CD4-positive, alpha-beta T cell (primary cell): Measurements from ENCODE around the gene AOAH. TPM values are rescaled to one million over a fixed set of nuclear protein-coding genes. Genes with fewer than 3 reads are reported as not detected.

ENCODE experiments used
- ATAC-seq: fragments of 200-7000 bp; cut with Tn5 transposase; one replicate; pipeline ENCODE4 v1.10.0; 2022; ENCODE audit warnings: mild to moderate bottlenecking; ENCODE audit not compliant: poor library complexity
- CTCF ChIA-PET: fragments of 350-600 bp; sonication (Branson Sonifier 250); formaldehyde crosslinking; loops from one replicate; lab custom pipeline; 2021; ENCODE audit warnings: antibody characterized with exemption, inconsistent platforms; lab: Charles Lee
- POLR2A ChIA-PET: fragments of 350-600 bp; sonication (Branson Sonifier 250); formaldehyde crosslinking; loops from one replicate; lab custom pipeline; 2021; ENCODE audit warnings: antibody characterized with exemption, inconsistent platforms; lab: Charles Lee
- DNase-seq, 14 experiments: peaks; one replicate each; pipeline ENCODE4 v3.0.0-alpha.2; 2013 to 2020; ENCODE audit warnings: mixed read lengths in 2 of 14
- H3K27ac ChIP-seq, 2 donors: one replicate each; pipeline versions ENCODE4 v1.5.1 to v1.7.0; 2013; ENCODE audit warnings: low read length in 2 of 2, low read depth in 1 of 2, mild to moderate bottlenecking in 1 of 2
- H3K27me3 ChIP-seq, 2 experiments: 1 replicate in 1 of 2; 2 replicates in 1 of 2; pipeline versions ENCODE4 v1.6.1 to v1.7.0; 2013; ENCODE audit warnings: low read length in 2 of 2, control low read depth in 1 of 2, mild to moderate bottlenecking in 1 of 2, moderate library complexity in 1 of 2; ENCODE audit not compliant: insufficient read depth in 2 of 2, control insufficient read depth in 1 of 2
- H3K36me3 ChIP-seq: one replicate; pipeline ENCODE4 v1.6.1; 2013; ENCODE audit warnings: low read length, control low read depth; ENCODE audit not compliant: insufficient read depth
- H3K4me1 ChIP-seq: one replicate; pipeline ENCODE4 v1.6.1; 2013; ENCODE audit warnings: low read length, control low read depth; ENCODE audit not compliant: insufficient read depth
- H3K4me3 ChIP-seq: one replicate; pipeline ENCODE4 v1.5.1; 2013; ENCODE audit warnings: mild to moderate bottlenecking, low read length, moderate library complexity
- H3K9me3 ChIP-seq, 2 experiments: 1 replicate in 1 of 2; 2 replicates in 1 of 2; pipeline versions ENCODE4 v1.6.1 to v1.7.0; 2013; ENCODE audit warnings: low read length in 2 of 2, mild to moderate bottlenecking in 2 of 2, control low read depth in 1 of 2, moderate library complexity in 1 of 2; ENCODE audit not compliant: control insufficient read depth in 1 of 2, insufficient read depth in 1 of 2
- H3K27ac Mint-ChIP-seq: one replicate; pipeline ENCODE4 v1.8.0; 2020; ENCODE audit warnings: mixed read lengths
- H3K27me3 Mint-ChIP-seq: one replicate; pipeline ENCODE4 v1.8.0; 2021; ENCODE audit warnings: mixed read lengths
- H3K36me3 Mint-ChIP-seq: one replicate; pipeline ENCODE4 v1.8.0; 2021; ENCODE audit warnings: low read depth, mixed read lengths
- H3K4me1 Mint-ChIP-seq: one replicate; pipeline ENCODE4 v1.8.0; 2021; ENCODE audit warnings: low read depth, mixed read lengths
- H3K4me3 Mint-ChIP-seq: one replicate; pipeline ENCODE4 v1.8.0; 2020; ENCODE audit warnings: mild to moderate bottlenecking, mixed read lengths
- H3K9me3 Mint-ChIP-seq: one replicate; pipeline ENCODE4 v1.8.0; 2020; ENCODE audit warnings: mixed read lengths
- intact Hi-C, 2 experiments: fragments of 100-400 bp; cut with DNase I in 1 of 2; cut with micrococcal nuclease in 1 of 2; formaldehyde crosslinking; loops; one replicate each; pipeline versions ENCODE4 v1.15.1 to v1.9.0; 2023 to 2025; cut with DNase I, micrococcal nuclease
- total RNA-seq, 174 experiments: library from RNA in 2 of 174; stranded (reverse) in 2 of 174; gene quantifications; one replicate each; pipeline ENCODE4 v1.2.3 and lab custom pipeline; 2021 to 2026
- TF ChIP-seq, protein P1 (sequence below): fragments of 200-600 bp; IDR thresholded peaks from one replicate; pipeline ENCODE4 v1.8.0; 2022; ENCODE audit warnings: antibody characterized with exemption, mild to moderate bottlenecking

The AOAH gene
- total RNA-seq, 2 experiments from 2014 or later: 27.5 to 30.3 TPM

DNA sequence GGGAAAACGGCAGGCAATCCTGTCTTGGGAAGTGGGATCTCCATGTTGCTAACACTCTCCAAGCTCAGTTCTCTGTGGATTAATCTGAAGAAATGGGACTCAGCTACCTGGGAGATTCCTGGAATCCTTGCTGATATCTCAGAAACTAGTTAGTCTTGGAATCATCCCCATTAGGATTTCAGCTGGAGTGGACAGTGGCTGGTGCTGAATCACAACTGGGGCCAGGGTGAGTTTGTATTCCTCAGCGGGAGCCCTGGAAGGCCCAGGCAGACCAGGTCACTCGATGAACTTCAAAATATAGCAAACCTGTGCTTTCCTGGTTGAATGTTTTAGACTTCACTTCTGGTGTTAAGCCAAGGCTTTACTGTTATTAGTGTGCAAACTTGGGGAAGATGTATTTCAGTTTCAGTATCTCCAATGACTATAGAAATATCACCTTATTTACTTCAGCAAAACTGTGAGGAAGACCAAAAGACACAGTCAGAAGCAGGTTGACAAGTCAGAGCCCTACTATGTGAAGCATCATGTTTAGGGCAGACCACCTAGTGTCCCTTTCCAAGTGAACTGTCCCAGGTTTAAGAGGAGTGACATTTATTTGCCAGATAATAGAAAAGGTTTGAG lies 126.1 kb downstream of the AOAH start:
- H3K36me3 Mint-ChIP-seq: peaks cover 53% of the 10 kb centered on the region
- TF ChIP-seq, protein P1, sequence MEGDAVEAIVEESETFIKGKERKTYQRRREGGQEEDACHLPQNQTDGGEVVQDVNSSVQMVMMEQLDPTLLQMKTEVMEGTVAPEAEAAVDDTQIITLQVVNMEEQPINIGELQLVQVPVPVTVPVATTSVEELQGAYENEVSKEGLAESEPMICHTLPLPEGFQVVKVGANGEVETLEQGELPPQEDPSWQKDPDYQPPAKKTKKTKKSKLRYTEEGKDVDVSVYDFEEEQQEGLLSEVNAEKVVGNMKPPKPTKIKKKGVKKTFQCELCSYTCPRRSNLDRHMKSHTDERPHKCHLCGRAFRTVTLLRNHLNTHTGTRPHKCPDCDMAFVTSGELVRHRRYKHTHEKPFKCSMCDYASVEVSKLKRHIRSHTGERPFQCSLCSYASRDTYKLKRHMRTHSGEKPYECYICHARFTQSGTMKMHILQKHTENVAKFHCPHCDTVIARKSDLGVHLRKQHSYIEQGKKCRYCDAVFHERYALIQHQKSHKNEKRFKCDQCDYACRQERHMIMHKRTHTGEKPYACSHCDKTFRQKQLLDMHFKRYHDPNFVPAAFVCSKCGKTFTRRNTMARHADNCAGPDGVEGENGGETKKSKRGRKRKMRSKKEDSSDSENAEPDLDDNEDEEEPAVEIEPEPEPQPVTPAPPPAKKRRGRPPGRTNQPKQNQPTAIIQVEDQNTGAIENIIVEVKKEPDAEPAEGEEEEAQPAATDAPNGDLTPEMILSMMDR: no peak
- Histone ChIP-seq H3K27ac (no peak overlapping the region), H3K4me3 (no peak overlapping the region), H3K27me3 (no peaks in the 10 kb centered on the region), H3K4me1 (no peaks in the 10 kb centered on the region), H3K36me3 (no peaks in the 10 kb centered on the region), H3K9me3 (no peaks in the 10 kb centered on the region)
- POLR2A ChIA-PET: no interaction called here
- no peaks in the 10 kb centered on the region for H3K9me3 Mint-ChIP-seq
- DNase-seq (no peak), ATAC-seq (no peak)
- no peak overlapping the region for H3K27ac Mint-ChIP-seq
- peaks cover 16% of the 10 kb centered on the region for H3K4me1 Mint-ChIP-seq
- no peak overlapping the region for H3K4me3 Mint-ChIP-seq
- intact Hi-C loops: no loop called here
- no peaks in the 10 kb centered on the region for H3K27me3 Mint-ChIP-seq
- CTCF ChIA-PET: no interaction called here

DNA sequence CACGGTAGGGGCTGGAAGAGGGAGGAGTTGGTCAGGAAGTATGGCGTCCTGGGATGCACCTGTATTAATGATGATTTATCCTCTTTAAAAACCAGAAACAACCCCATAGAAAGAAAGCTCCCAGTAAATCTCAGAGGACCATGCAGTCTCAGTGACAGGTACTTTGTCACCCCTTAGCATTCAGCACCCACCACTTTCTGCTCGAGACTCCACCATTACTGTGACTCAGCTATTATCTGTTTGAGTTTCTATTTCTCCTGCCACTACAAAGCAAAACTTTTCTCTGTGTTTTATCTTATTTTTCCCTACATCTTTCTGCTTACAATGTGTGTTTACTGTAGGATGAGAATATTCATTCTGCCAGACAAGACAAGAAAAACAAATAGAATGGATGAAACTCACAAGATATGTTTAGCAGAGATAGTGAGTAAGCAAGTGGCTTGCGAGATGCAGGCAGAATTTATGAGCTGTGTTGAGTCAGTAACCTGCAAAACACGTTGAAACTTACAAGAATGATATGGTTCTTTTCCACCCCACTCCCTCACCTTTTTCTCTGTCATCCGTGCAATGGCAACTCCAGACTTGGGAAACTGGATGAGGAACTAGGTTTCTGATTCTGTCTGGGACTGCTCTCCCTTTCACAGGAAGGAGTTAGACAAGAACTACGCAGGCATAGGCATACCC lies 127.1 kb downstream of the AOAH start:
- intact Hi-C loops: no loop called here
- TF ChIP-seq, protein P1: no peak
- CTCF ChIA-PET: no interaction called here

DNA sequence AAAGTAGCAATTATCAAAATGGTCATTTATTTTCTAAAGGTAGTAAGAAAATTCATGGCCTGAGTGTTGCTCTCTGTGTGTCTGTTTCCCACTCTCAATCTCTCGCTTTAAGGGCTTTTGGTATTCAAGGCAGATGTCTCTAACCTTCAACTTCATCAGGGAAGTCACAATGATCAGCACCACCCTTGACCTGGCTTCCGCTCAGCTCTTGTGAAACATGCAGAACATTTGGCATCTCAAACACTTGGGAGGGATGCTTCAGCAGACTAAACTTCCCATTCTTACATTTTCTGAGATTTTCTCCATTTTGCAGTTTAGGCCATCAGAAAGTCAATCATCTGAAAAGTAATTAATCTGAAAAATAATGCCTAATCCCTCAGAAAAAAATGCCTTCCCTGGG lies 129.8 kb downstream of the AOAH start:
- TF ChIP-seq, protein P1: no peak
- Mint-ChIP-seq H3K27ac (no peak overlapping the region), H3K27me3 (no peaks in the 10 kb centered on the region), H3K36me3 (peaks cover 72% of the 10 kb centered on the region), H3K9me3 (no peaks in the 10 kb centered on the region), H3K4me1 (no peaks in the 10 kb centered on the region), H3K4me3 (no peak overlapping the region)
- ChIA-PET POLR2A (no interaction called here), CTCF (no interaction called here)
- no peaks in the 10 kb centered on the region for H3K36me3 ChIP-seq
- intact Hi-C loops: no loop called here
- H3K4me1 ChIP-seq: no peaks in the 10 kb centered on the region
- H3K27me3 ChIP-seq: no peaks in the 10 kb centered on the region
- DNase-seq (no peak), ATAC-seq (no peak)
- H3K4me3 ChIP-seq: no peak overlapping the region
- no peak overlapping the region for H3K27ac ChIP-seq
- H3K9me3 ChIP-seq: no peaks in the 10 kb centered on the region

More for the DNA sequence above, 127.1 kb downstream of the AOAH start:
- Histone ChIP-seq H3K36me3 (no peaks in the 10 kb centered on the region), H3K4me1 (no peaks in the 10 kb centered on the region), H3K4me3 (no peak overlapping the region), H3K9me3 (no peaks in the 10 kb centered on the region), H3K27me3 (no peaks in the 10 kb centered on the region), H3K27ac (no peak overlapping the region)
- no peak overlapping the region for H3K27ac Mint-ChIP-seq
- H3K4me1 Mint-ChIP-seq: peaks cover 12% of the 10 kb centered on the region
- H3K9me3 Mint-ChIP-seq: no peaks in the 10 kb centered on the region
- no peaks in the 10 kb centered on the region for H3K27me3 Mint-ChIP-seq
- ATAC-seq: no peak
- H3K36me3 Mint-ChIP-seq: peaks cover 61% of the 10 kb centered on the region
- POLR2A ChIA-PET: no interaction called here
- DNase-seq: no peak
- H3K4me3 Mint-ChIP-seq: no peak overlapping the region
